CD4-positive, alpha-beta T cell treated with Interleukin-2 at 100 ng/mL for 4 hours (primary cell): ENCODE measurements around the gene MTA2.
"Not testable (repeated sequence)": the region's sequence is repeated elsewhere in the genome, so short reads cannot be mapped to it uniquely, and the experiment has no call there.

Experiments
- DNase-seq: peaks from one replicate; pipeline ENCODE4 v3.0.0-alpha.2; 2020; ENCODE audit warnings: low spot score

The MTA2 gene

DNA sequence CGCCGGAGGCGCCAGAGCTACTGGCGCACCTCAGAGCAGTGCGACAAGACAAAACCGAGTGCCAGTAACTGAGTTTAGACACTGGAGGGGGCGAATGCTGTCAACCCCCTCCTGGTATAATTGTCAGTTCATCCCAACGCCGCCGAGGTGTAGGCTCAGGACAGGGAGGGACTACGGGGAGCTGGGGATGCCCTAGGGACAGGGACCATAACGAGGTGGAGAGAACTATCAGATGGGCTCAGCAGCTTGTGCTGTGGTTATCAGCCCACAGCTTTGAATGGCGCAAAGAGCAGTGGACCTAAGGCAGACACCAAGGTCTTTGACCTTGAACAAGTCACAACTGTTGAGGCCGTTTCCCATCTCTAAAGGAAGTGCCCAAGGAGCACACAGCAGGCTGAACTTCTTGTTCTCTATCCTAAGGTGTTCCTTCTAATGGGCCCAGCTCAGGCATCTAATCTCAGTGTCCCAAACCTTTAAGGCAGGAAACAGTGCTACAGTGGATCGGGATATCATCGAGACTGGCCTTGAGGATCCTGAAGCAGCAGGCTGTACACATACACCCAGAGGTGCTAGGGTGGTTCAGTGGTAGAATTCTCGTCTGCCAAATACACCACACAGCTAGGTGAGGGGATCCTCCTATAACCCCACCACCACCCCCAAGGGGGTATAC is 9.4 kb downstream of the MTA2 start:
- no peak for DNase-seq

DNA sequence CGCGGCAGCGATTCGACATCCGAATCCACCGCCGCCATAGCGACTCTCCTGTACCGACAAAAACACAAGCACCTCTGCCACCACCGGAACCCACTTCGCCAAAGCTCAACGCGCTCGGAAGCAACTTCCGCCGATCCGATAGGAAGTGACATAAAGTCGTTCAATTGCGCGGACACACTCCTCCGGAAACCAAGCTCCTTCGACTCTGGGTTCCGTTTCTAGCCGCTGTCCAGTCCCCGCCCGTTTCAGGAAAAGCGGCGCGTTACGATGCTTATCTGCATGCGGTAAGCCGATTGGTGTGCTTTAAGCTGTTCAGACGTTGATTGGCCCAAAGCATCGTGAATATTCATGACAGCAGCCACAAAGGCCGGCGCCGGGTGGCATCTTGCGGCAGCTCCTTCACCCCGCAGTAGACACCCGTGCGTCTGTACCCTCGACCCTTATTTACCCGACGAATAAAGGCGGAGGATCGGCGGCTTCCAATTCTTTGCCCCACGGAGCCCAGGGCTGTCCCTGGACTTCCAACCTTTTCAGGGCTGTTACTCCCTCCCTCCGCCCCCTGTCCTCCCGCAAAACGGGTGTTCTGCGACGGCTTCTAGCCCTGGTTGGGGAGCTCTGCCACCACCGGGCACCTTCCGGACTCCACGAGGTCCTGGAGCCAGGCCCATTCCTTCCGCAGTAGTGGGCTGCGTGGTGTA is 10.1 kb downstream of the MTA2 start, which contains the start of gene TUT1:
TUT1 (minus strand) TSS at position 76 of the 698 bp plus-strand sequence; CDS start at position 38, 38 bp downstream.
- DNase-seq: peak; percentile 99

GRCh38 chr11:62588966-62589637 is 12.6 kb downstream of the MTA2 start:
- no peak for DNase-seq

GRCh38 chr11:62585356-62585755 is 16.3 kb downstream of the MTA2 start:
- not testable (repeated sequence) for DNase-seq

DNA sequence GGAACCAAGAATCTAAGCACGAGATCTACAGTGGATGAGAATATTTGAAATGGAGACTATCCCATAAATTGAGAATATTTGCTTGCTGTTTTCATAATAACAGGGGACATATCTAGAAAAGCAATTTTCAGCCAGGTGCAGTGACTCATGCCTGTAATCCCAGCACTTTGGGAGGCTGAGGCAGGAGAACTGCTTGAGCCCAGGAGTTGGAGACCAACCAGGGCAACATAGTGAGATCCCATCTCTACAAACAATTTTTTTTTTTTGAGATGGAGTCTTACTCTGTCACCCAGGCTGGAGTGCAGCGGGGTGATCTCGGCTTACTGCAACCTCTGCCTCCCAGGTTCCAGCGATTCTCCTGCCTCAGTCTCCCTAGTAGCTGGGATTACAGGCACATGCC is 19.9 kb downstream of the MTA2 start:
- not testable (repeated sequence) for DNase-seq

- DNase-seq: no peak
Measured at GRCh38 chr11:62580959-62581715, 20.5 kb downstream of the MTA2 start.

- DNase-seq: no peak
Measured at GRCh38 chr11:62579252-62579651, 22.4 kb downstream of the MTA2 start.

- DNase-seq: no peak
Measured at GRCh38 chr11:62578541-62578940, 23.1 kb downstream of the MTA2 start.

DNA sequence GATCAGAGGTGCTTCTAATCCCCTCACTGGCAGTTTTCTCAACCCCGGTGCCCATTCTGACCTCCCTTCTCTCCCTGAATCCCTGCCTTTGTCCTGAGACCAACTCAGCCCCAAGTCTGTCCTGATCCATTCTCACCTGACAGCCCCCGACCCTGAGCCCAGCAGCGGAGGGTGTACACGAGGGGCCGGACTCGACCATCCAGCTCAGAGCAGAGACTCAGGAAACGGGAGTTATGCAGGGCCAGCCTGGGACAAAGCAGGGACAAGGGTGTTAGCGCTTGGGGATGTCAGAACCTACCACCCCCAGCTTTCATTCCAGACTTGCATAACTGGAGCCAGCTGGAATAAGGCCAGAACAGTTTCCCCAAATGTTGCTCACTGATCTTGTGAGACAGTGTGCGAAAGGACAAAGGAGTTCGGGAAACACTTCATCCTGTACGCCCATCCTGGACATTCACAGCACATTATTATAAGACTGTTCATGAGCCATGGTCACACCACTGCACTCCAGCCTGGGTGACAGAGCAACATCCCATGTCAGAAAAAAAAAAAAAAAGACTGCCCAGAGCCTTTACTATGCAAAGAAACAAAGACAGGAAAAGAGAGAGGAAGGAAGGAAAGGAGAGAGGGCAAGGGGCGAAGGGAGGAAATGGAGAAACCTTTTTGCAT is 24.5 kb downstream of the MTA2 start:
- no peak for DNase-seq

GRCh38 chr11:62575837-62576236 is 25.8 kb downstream of the MTA2 start:
- DNase-seq: no peak

- no peak for DNase-seq
Measured at GRCh38 chr11:62575156-62575555, 26.5 kb downstream of the MTA2 start.

GRCh38 chr11:62574363-62575071 is 27.1 kb downstream of the MTA2 start:
- DNase-seq: no peak

GRCh38 chr11:62573592-62574362 is 27.9 kb downstream of the MTA2 start, which contains the start of gene EEF1G:
EEF1G (minus strand) TSS chr11:62573891; CDS start chr11:62573842, 49 bp downstream.
- peak; percentile 99 for DNase-seq

- no peak for DNase-seq
Measured at GRCh38 chr11:62573006-62573591, 28.6 kb downstream of the MTA2 start.

DNA sequence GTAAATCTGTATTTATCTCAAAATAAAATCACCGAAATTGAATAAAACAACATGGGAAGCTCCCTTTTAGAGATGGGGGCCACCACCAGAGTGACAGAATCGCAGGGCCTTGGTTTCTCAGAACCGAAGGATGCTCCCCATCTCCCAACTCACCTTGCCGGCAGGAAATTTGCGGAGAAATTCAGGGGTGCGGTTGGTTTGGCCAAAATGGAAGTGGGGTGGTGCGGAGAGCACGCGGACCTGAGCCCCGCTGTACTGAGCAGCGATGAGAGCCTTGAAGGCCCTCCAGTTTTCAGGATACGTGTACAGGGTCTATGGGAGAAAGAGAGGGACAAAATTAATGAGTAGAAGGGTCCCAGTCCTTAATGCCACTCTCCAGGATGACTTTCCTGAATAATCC is 29.2 kb downstream of the MTA2 start:
- DNase-seq: no peak

- DNase-seq: not testable (repeated sequence)
Measured at GRCh38 chr11:62571493-62571892, 30.2 kb downstream of the MTA2 start.

DNA sequence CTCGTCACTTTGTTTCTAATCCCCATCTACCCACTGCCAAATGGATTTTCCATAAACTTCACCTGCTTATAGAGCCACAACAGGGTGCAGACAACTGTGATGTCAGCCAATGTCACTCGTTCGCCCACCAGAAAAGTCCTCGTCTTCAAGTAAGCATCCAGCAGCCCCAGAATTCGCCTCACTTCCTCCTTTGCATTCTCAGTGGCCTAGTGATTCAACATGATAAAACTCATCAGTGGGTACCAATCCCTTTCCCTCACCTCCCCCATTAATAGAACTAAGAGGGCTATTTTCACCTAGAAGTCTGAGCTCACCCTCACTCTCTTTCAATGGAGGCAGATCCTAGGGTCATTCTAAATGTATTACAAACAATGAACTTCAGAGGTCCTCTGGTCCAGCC is 30.8 kb downstream of the MTA2 start:
- DNase-seq: not testable (repeated sequence)

DNA sequence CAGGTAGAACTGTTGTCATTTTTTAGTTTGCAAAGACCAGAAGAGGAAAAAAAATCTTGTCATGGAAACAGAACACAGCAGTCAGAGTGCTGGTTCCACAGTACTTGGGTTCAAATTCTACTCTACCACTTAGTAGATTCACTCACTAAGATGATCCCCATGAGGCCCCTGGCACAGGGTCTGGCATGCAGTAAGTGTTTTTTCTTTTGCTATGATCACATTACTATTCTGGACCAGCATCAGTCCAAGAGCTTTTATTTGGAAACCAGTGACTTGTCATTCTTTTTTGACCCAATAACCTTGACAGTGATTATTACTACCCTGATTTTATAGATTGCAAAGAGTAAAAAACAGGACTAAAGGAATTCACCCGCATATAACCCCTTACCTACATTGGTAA is 32.1 kb downstream of the MTA2 start:
- DNase-seq: no peak

DNA sequence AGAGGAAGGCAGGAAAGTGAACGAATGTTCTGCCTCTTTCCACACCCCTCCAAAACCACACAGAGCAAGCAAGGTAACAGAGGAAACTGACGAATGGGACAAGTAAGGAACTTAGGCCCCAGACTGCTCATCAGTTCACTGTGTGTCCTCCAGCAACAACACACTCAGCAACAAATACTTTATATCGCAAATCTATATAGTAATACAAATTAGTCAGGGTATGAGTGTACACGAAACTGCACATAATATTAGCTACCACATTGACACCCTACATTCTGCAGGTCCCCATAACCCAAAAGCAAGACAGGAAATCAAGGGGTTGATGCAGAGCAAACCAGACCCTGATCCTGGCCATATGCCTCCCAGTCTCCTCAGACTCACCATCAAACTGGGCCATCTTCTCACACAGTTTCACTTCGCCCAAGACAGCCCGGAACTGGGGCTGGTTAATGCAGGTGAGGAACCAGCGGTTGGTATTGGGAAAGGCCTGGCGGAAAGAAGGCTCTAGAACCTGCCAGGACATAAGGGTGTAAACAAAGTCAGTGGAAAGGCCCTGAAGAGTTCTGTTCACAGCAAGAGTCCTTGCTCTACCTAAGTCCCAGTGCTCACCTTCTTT is 34.5 kb downstream of the MTA2 start:
- no peak for DNase-seq
